Frontal cortex (tissue), 4 donors: ENCODE data around the gene LECT2. TPM values are rescaled to one million over a fixed set of nuclear protein-coding genes. Genes with fewer than 3 reads are reported as not detected.

Experiments used
- DNase-seq, 2 donors: peaks; one replicate each; pipeline ENCODE4 v3.0.0; 2012; ENCODE audit warnings: low spot score in 2 of 2
- FAIRE-seq: peaks from 2 replicates; lab custom pipeline; 2012; peaks lifted over from hg19 to GRCh38; lab: Jason Lieb, UNC
- total RNA-seq: library from RNA; depleted of rRNA; stranded (reverse); fragments of >200 nt; gene quantifications from one replicate; pipeline ENCODE4 v1.2.3, GENCODE V29; 2014
- donor health status: control.
- donor health status: control.
- donor health status: control.

LECT2 gene
- total RNA-seq, 1 donor from 2014 or later, result not detected

DNA sequence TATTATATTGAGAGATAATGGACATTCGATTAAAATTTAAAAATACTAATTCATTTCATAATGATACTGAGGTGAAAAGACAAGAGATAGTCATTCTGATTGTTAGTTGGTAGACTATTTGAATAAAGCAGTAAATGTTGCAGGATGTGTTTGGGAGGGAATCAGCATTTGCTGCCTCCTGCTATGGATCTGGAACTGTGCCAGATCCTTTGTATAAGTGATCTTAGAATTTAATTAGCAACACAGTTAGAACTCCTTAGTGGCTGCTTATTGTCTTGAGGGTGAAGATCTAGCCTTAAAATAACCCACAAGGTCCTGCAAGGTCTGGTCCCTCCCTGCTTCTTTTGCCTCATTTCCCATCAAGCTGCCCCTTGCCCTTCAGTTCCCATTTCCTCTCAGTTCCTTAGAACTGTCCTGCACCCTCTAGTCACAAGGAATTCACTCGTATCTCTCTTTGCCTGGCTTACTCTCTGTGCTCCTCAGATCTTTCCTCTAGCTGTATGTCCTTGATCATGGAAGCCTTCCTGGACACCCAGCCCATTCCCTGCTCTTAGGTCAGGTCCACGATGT is 12.5 kb downstream of the LECT2 start:
- no peak for FAIRE-seq
- no peak for DNase-seq

DNA sequence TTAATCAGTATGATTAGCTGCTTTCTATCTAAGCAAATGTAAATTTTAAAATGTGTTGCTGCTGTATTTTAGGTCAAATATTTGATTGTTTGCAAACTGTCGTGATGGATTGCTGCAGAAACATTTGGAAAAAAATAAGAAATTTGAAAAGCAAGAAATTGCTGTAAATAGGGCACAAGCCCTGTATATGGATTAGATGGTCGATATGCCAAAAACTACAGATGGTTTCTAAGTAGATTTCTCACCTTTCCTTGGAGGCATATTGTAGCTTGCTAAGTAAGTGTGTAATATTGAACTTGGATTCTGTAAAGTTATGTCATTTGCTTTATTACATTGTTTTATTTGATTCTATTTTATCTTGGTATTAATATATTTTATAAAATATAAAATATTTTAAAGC is 13.1 kb downstream of the LECT2 start:
- no peak for DNase-seq
- FAIRE-seq, result no peak

DNA sequence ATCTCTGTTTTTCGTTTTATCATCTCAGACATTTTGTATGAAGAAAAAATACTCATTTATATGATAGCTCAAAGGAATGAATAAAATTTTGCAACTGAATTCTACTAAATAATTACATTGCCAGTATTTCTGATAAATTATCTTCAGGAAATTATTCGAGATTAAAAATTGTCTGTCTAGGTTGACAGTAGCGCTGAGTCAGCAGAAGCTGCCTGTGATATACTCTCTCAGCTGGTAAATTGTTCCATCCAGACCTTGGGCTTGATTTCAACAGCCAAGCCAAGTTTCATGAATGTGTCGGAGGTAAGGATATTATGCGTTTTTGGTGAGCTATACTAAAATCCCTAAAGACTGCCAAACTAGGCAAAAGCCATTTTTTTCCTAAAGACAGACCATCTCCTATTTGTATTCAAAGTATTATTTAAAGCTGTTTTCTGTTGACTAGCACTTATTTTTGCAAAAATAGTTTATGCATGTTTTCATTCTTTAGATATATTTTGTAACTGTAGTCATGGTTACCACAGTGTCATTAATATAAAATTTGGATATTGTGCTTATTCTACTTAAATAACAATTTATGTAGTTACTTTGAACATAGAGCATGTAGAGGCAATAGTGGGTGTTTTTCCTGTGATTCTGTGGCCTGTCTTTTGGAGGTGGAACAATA is 17.4 kb downstream of the LECT2 start:
- no peak for FAIRE-seq
- DNase-seq, result no peak

DNA sequence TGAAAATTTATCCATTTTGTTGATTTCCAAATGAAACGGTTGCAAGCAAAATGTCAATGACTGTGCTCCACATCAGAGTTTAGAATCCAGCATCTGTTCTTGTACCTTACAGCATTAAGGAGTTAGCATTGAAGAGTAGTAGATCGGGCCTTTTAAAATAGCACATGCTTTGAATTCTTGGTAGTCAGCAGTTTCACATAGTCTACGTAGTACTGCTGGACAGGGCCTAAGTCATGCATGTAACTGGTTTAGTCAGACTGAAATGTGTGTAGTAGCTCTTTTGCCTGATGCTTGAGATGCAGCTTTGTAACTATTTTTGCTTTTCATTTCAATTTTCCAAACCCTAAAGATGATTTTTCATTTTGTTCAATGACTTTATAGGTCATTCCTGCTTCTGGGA is 19.8 kb downstream of the LECT2 start:
- FAIRE-seq (no peak), DNase-seq (no peak)

DNA sequence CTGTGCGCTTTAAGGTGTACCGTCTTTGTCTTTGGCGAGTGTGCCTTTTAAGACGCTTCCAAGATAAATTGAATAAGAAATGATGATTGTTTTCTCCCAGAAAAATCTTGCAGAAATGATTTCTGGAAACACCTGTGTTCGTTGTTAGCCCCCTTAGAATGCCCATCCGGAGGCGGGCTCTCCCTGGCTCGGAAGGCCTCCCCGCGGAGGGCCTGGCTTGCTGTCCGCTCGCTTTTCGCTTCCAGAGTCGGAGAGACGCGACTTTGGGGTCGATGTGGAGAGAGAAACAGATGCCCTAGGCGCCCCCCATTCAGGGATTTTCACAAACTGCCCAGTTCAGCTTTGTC is 23.9 kb downstream of the LECT2 start:
- FAIRE-seq, result no peak

DNA sequence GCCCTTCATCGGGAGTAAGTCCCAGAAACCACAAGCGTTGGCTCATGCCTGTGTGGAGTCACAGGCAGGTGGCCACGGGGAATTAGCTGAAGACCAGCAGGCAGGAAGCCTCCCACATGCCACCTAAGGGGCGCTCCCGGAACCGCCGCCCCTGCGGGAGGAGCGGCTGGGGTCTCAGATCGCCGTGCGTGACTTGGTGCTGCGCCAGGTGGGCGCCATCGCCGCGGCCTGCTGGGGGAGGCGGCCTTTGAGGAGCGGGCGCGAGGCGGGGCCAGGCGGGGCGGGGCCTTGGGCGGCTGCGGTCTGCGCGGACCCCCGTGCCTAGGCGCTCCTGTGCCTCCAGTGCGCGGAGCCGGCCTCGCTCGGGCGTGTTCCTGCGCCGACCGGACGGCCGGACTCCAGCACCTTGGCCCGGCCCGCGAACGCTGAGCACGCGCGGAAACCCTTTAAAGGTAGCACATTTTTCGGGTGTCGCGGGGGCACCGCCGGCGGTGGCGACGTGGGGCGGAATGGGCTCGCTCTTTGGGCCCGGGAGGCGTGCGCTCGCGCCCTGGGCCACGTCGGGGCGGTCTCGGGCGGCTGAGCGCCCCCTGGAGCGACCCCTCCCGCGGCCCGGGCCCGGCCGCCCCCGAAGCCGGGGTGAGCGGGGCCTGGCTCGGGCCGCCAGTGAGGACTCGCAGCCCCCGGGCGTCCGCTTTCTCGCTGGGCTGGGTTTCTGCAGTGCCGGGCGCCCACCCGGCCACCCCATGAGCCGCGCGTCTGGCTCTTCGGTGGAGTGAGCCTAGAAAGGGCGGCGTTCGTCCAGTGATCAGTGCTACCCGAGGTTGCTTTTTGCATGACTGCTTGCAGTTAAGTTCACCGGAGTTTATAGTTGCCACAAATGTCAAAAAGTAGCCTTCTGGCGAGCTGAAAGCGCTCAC is 24.5 kb downstream of the LECT2 start:
- FAIRE-seq (no peak), DNase-seq (no peak)

More for the DNA sequence above, 23.9 kb downstream of the LECT2 start:
- DNase-seq, result no peak

DNA sequence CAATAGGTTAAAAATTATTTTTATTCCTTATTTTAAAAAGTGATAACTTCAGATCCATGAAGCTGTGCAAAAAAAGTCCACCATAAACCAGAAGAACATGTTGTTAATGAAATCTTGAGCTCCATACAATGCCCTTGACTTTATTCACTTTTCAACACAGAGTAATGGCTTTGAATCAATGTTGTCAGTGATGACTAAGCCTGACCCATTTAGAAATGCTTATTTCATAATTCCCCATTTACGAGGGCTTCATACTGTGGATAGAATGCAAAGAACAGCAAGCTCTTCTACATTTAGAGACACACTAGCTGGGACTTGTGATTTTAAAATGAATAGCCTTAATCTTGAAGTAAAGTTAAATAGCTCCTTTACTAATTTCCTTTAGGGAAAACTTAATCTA is 33.4 kb downstream of the LECT2 start:
- FAIRE-seq (no peak), DNase-seq (no peak)

DNA sequence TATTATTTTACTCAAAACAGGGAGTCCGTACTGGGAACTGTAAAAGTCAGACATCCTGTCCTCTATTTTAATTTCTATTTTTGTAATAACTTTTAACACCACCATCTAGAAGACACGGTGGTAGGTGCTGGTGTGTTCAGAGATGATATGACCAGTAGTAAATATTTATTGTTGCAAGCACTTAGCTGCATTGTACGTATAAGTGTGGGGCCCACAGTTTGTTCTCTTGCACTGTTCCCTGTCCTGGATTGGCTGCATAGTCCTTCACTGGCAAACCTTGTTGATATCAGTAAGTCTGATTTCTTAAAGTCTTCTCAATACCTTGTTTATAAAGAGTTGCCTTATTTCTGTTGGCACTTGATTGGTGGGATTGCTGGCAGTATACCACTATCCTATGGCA is 34.6 kb downstream of the LECT2 start:
- FAIRE-seq, result no peak

DNA sequence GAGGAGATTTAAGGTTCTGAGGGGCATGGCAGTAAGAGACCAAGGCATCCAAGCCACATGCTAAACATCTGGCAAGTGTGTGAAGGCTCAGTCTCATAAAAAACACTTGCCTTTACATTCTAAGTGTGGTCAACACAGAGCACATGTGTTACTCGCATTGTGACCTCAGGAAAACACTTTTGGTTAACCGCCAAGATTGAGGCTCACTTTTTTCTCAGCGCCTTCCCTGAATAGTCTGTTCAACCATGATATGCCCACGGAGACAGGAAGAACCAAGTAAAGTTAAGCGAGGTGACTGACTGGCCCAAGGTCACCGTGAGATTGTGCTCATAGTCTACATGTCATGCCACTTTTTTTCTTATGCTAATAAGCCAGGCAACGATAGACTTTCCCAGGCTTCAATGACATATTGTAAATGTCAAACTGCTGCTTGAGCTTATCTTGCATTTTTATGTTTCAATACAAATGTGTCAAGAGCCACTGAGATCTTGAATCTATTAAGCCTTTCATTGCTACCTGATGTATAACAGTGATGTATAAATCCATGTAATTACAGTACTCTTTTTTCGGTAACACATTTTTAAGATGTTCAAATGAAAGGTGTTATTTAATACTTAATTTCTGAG is 38.0 kb downstream of the LECT2 start:
- DNase-seq (no peak), FAIRE-seq (no peak)

More for the DNA sequence above, 34.6 kb downstream of the LECT2 start:
- no peak for DNase-seq

DNA sequence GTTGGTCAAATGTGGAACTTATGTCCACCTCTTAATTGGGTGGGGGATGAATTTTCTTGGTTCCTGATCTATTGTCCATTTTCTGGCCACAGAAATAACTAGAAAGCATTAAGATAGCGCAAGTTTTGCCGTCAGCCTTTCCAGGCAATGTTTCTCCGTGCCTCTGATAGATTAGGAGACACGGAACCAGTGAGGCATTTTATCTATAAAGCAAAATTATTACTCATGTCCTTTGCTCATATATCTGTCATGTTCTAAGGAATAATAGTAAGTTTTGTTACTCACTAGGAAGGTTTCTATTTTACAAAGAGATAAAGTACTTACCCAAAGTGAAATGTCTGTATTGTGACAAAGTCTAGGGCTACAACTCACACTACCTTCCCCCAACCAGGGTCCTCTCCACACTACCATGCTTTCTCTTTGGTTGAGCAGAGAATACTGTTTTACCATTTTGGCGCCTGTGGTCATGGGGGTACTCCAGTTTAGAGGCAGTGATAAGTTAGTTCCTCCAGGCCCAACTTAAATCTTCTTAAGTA is 39.2 kb downstream of the LECT2 start:
- DNase-seq (no peak), FAIRE-seq (no peak)

DNA sequence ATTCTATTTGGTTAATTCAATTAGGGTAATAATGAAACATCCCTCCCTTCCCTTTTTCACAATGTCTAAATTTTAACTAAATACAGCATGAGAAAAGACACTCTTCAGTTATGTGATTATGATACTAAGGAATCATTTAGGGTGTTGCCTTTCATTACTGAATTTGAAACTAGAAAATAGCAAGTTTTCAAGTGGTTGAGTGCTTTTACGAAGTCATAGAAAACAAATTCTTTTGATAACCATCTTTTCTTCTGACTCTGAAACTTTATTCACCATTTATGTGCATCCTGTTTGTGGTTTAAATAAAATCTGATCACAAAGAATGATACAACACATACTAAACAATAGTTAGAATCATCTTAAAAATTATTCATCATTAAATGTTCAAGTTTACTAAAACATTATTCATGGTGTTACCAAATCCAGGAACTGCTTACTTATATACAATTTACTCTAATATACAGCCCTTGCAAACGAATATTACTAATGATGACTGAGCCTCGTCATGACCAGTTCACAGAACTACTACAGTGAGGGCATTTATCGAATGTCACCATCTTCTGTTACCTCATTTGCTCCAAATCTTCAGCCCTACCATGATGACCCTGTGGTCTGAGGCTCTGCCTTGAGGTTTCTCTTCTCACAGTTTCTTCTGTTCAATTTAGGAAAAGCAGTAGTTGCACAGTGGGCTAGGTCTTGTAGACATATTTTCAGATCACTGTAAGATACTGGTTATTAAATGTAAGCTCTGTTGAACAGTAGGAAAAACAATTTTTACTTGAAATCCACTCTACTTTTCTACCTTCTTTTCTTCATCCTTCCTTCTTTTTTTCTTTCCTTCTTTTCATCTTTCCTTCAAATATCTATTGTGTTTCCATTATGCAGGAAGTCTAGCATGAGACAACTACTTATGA is 40.8 kb downstream of the LECT2 start:
- FAIRE-seq (no peak), DNase-seq (no peak)

DNA sequence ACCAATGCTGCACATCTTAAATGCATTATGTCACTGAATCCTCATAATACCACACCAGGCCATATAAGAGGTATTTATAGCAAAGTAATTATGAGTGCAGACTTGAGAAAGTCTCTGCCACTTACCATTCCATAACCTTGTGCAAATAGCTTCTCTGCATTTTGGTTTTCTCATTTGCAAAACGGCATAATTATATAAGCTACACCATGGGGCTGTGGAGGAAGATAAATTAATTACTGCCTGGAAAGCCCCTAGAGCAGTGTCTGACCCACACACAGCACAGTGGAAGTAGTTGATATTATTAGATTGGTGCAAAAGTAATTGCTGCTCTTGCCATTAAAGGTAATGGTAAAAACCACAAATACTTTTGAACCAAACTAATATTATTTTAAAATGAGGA is 49.6 kb downstream of the LECT2 start:
- FAIRE-seq, result no peak
- no peak for DNase-seq

DNA sequence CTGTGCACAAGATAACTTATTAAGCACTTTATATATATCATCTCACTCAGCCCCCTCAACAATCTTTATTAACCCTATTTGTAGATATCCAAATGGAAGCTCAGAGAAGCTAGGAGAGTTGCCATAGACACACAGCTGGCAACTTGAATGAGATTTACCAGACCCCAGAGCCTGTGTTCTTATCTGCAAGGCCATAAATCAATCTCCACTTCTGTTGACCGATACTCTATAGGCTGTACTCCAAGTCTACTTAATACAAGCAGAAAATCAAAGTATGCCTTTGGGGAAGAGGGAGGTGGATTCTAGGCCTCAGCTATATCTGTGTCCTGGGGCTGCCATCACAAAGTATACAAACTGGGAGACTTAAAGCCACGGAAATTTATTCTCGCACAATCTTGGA is 53.1 kb downstream of the LECT2 start:
- FAIRE-seq (no peak), DNase-seq (no peak)

DNA sequence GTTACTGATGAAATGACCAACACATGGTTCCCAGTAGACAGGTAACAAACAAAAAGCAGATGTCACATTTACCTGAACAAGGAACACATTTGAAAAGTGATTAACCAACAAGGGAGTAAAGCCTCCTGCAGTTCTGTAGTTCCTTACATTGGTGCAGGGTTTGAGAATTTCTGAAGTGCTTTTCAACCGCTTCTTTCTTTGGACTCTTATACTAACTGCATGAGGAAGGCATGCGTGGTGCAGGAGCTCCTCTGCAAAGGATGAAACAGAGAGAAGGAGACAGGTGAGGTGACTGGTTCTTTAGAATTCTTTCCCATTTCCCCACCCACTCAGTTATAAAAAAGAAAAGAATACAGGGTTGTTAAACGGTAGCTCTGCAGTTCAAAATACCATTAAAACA is 54.5 kb downstream of the LECT2 start:
- DNase-seq (no peak), FAIRE-seq (no peak)

DNA sequence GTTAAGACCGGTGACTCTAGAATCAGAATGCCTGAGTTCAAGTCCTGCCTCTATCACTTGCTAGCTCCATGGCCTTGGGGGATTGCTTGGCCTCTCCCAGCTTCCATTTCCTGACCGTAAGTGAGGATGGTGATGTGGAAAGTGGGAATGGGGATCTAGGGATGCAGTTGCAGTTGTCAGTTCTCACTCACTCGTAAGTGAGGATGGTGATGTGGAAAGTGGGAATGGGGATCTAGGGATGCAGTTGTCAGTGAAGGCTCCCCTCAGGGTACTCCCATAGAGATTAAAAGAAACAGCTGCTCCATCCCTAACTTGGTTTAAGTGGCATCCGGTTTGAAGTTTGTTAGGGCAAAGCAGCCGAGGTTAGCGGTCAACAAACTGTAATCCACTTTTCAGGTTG is 56.1 kb downstream of the LECT2 start:
- DNase-seq (no peak), FAIRE-seq (no peak)
